GM23338 (cell line): ENCODE measurements around the gene CFAP77. TPM values are rescaled to one million over a fixed set of nuclear protein-coding genes. Genes with fewer than 3 reads are reported as not detected.

Experiments used
- ATAC-seq: fragments of 200-7000 bp; cut with Tn5 transposase; 3 replicates; pipeline ENCODE4 v1.9.1; 2020
- DNase-seq: peaks from one replicate; pipeline ENCODE4 v3.0.0-alpha.2; 2015; ENCODE audit warnings: low spot score
- H2AFZ ChIP-seq: fragments of 200-600 bp; sonication (generic); 2 replicates; pipeline ENCODE4 v1.8.0; 2016; ENCODE audit warnings: antibody characterized with exemption, mild to moderate bottlenecking, moderate library complexity
- H3F3A ChIP-seq: fragments of 200-600 bp; sonication (generic); replicated peaks from 2 replicates; pipeline ENCODE4 v1.8.0; 2017; ENCODE audit warnings: antibody characterized with exemption, mixed run types, low read depth
- H3K27ac ChIP-seq: fragments of 200-600 bp; sonication (generic); 2 replicates; pipeline ENCODE4 v1.6.1; 2016; ENCODE audit warnings: low read depth
- H3K27me3 ChIP-seq: fragments of 200-600 bp; sonication (generic); 2 replicates; pipeline ENCODE4 v1.8.0; 2016; ENCODE audit warnings: mild to moderate bottlenecking, mixed run types, moderate library complexity; ENCODE audit not compliant: insufficient read depth
- H3K36me3 ChIP-seq: fragments of 200-600 bp; sonication (generic); 2 replicates; pipeline ENCODE4 v1.8.0; 2016; ENCODE audit warnings: mild to moderate bottlenecking; ENCODE audit not compliant: insufficient read depth
- H3K4me1 ChIP-seq: fragments of 200-600 bp; sonication (generic); 2 replicates; pipeline ENCODE4 v1.8.0; 2016; ENCODE audit warnings: mild to moderate bottlenecking, moderate library complexity; ENCODE audit not compliant: insufficient read depth
- H3K4me2 ChIP-seq: fragments of 200-600 bp; sonication (generic); 2 replicates; pipeline ENCODE4 v1.7.1; 2017; ENCODE audit warnings: mixed run types
- H3K4me3 ChIP-seq: fragments of 200-600 bp; sonication (generic); 2 replicates; pipeline ENCODE4 v1.6.1; 2016; ENCODE audit warnings: mixed run types
- H3K79me2 ChIP-seq: fragments of 200-600 bp; sonication (generic); replicated peaks from 2 replicates; pipeline ENCODE4 v1.8.0; 2017; ENCODE audit warnings: mild to moderate bottlenecking; ENCODE audit not compliant: insufficient read depth
- H3K9me2 ChIP-seq: fragments of 200-600 bp; sonication (generic); 2 replicates; pipeline ENCODE4 v1.8.0; 2017; ENCODE audit not compliant: insufficient read depth
- H4K20me1 ChIP-seq: fragments of 200-600 bp; sonication (generic); replicated peaks from 2 replicates; pipeline ENCODE4 v1.8.0; 2017; ENCODE audit warnings: mild to moderate bottlenecking; ENCODE audit not compliant: insufficient read depth
- H3K27ac Mint-ChIP-seq: 2 replicates; pipeline ENCODE4 v1.8.0; 2020; ENCODE audit warnings: inconsistent platforms, mild to moderate bottlenecking, moderate library complexity, mixed read lengths
- H3K27me3 Mint-ChIP-seq: 3 replicates; pipeline ENCODE4 v1.8.0; 2022; ENCODE audit warnings: low read depth, mild to moderate bottlenecking, moderate library complexity, mixed read lengths, inconsistent platforms; ENCODE audit not compliant: insufficient read depth, poor library complexity
- H3K36me3 Mint-ChIP-seq: 3 replicates; pipeline ENCODE4 v1.8.0; 2021; ENCODE audit warnings: low read depth, mild to moderate bottlenecking, inconsistent platforms, moderate library complexity, mixed read lengths
- H3K4me1 Mint-ChIP-seq: 3 replicates; pipeline ENCODE4 v1.8.0; 2020; ENCODE audit warnings: mild to moderate bottlenecking, inconsistent platforms, mixed read lengths
- H3K4me3 Mint-ChIP-seq: 3 replicates; pipeline ENCODE4 v1.8.0; 2021; ENCODE audit warnings: moderate library complexity, mild to moderate bottlenecking, inconsistent platforms, mixed read lengths
- H3K9me3 Mint-ChIP-seq: 3 replicates; pipeline ENCODE4 v1.8.0; 2020; ENCODE audit warnings: moderate library complexity, mild to moderate bottlenecking, inconsistent platforms, mixed read lengths
- CREB1 ChIP-seq: fragments of 250-450 bp; sonication (Bioruptor Pico); IDR thresholded peaks from 2 replicates; pipeline ENCODE4 v1.5.0; 2020; ENCODE audit warnings: low read depth, mild to moderate bottlenecking, moderate library complexity
- CTCF ChIP-seq, 2 experiments: fragments of 200-600 bp in 1 of 2; sonication (generic) in 1 of 2; conservative IDR thresholded peaks; 2 replicates each; pipeline versions ENCODE4 v1.5.1 to v1.6.1; 2016 to 2017; ENCODE audit warnings: antibody characterized with exemption in 2 of 2, low read depth in 2 of 2, mild to moderate bottlenecking in 2 of 2, moderate library complexity in 1 of 2
- EZH2 ChIP-seq: fragments of 200-600 bp; sonication (generic); IDR thresholded peaks from one replicate; pipeline ENCODE4 v1.8.0; 2017; ENCODE audit warnings: antibody characterized with exemption, mild to moderate bottlenecking, low read depth; ENCODE audit not compliant: unreplicated experiment
- EZH2phosphoT487 ChIP-seq: fragments of 200-600 bp; sonication (generic); IDR thresholded peaks from one replicate; pipeline ENCODE4 v1.8.1; 2018; ENCODE audit warnings: antibody characterized with exemption; ENCODE audit not compliant: unreplicated experiment
- JUNB ChIP-seq: IDR thresholded peaks from one replicate; pipeline ENCODE4 v1.6.1; 2016; ENCODE audit warnings: antibody characterized with exemption; ENCODE audit not compliant: unreplicated experiment
- NANOG ChIP-seq: IDR thresholded peaks from 2 replicates; pipeline ENCODE4 v1.6.1; 2016; ENCODE audit warnings: antibody characterized with exemption, borderline replicate concordance
- POLR2AphosphoS5 ChIP-seq: IDR thresholded peaks from 2 replicates; pipeline ENCODE4 v1.6.1; 2016; ENCODE audit warnings: antibody characterized with exemption, low read depth
- REST ChIP-seq: IDR thresholded peaks from one replicate; pipeline ENCODE4 v1.6.1; 2018; ENCODE audit warnings: antibody characterized with exemption; ENCODE audit not compliant: unreplicated experiment
- STAT1 ChIP-seq: IDR thresholded peaks from one replicate; pipeline ENCODE4 v1.6.1; 2016; ENCODE audit warnings: antibody characterized with exemption; ENCODE audit not compliant: unreplicated experiment
- ZNF114 ChIP-seq: fragments of 250-450 bp; sonication (Bioruptor Pico); IDR thresholded peaks from 2 replicates; pipeline ENCODE4 v1.5.0; 2020; ENCODE audit warnings: mild to moderate bottlenecking, moderate library complexity
- ZNF331 ChIP-seq: fragments of 250-450 bp; sonication (Bioruptor Pico); IDR thresholded peaks from 2 replicates; pipeline ENCODE4 v1.5.0; 2020; ENCODE audit warnings: low read depth, mild to moderate bottlenecking, moderate library complexity
- polyA plus RNA-seq: library from polyadenylated mRNA; unstranded; fragments of >200 nt; fragmentation: Nextera tagmentation; extraction: Ambion mirVana; gene quantifications from 2 replicates; pipeline ENCODE4 v1.2.1, GENCODE V29; 2016
- total RNA-seq: library from RNA; depleted of rRNA; stranded (reverse); fragments of >200 nt; shearing (Covaris generic); gene quantifications from 2 replicates; pipeline ENCODE4 v1.2.3, GENCODE V29; 2014
- TF ChIP-seq, protein P1 (sequence below): fragments of 250-450 bp; sonication (Bioruptor Pico); IDR thresholded peaks from 2 replicates; pipeline ENCODE4 v1.5.0; 2020; ENCODE audit warnings: mild to moderate bottlenecking, moderate library complexity
- TF ChIP-seq, protein P2 (sequence below): IDR thresholded peaks from 2 replicates; pipeline ENCODE4 v1.6.1; 2016; ENCODE audit warnings: antibody characterized with exemption

The CFAP77 gene
- total and polyA plus RNA-seq, 2 experiments from 2014 or later, result 0.97 to 1.3 TPM

GRCh38 chr9:132548751-132549640 is 139.0 kb downstream of the CFAP77 start:
- no peaks in the 10 kb centered on the region for H3K9me3 Mint-ChIP-seq
- H3K36me3 ChIP-seq, result no peaks in the 10 kb centered on the region
- ATAC-seq, result no peak
- H3K4me3 ChIP-seq, result no peak overlapping the region
- H3F3A ChIP-seq, result no peaks in the 10 kb centered on the region
- peaks cover 21% of the 10 kb centered on the region for H3K4me1 Mint-ChIP-seq
- no peak for DNase-seq
- no peak overlapping the region for H3K27ac ChIP-seq
- no peaks in the 10 kb centered on the region for H4K20me1 ChIP-seq
- H3K27me3 ChIP-seq, result no peaks in the 10 kb centered on the region
- no peak overlapping the region for H3K27ac Mint-ChIP-seq
- no peak overlapping the region for H3K4me2 ChIP-seq
- H3K79me2 ChIP-seq, result no peaks in the 10 kb centered on the region
- TF ChIP-seq CREB1 (CRISPR knock-in tag) (no peak), CTCF (conservative IDR thresholded peaks at IDR 0.05; ENCODE audit: low read depth in 2 of 2) (no peak), EZH2phosphoT487 (no peak), ZNF331 (CRISPR knock-in tag) (no peak), EZH2 (no peak), POLR2AphosphoS5 (no peak), STAT1 (no peak), ZNF114 (no peak), NANOG (no peak), REST (no peak), JUNB (no peak)
- TF ChIP-seq, protein P1, sequence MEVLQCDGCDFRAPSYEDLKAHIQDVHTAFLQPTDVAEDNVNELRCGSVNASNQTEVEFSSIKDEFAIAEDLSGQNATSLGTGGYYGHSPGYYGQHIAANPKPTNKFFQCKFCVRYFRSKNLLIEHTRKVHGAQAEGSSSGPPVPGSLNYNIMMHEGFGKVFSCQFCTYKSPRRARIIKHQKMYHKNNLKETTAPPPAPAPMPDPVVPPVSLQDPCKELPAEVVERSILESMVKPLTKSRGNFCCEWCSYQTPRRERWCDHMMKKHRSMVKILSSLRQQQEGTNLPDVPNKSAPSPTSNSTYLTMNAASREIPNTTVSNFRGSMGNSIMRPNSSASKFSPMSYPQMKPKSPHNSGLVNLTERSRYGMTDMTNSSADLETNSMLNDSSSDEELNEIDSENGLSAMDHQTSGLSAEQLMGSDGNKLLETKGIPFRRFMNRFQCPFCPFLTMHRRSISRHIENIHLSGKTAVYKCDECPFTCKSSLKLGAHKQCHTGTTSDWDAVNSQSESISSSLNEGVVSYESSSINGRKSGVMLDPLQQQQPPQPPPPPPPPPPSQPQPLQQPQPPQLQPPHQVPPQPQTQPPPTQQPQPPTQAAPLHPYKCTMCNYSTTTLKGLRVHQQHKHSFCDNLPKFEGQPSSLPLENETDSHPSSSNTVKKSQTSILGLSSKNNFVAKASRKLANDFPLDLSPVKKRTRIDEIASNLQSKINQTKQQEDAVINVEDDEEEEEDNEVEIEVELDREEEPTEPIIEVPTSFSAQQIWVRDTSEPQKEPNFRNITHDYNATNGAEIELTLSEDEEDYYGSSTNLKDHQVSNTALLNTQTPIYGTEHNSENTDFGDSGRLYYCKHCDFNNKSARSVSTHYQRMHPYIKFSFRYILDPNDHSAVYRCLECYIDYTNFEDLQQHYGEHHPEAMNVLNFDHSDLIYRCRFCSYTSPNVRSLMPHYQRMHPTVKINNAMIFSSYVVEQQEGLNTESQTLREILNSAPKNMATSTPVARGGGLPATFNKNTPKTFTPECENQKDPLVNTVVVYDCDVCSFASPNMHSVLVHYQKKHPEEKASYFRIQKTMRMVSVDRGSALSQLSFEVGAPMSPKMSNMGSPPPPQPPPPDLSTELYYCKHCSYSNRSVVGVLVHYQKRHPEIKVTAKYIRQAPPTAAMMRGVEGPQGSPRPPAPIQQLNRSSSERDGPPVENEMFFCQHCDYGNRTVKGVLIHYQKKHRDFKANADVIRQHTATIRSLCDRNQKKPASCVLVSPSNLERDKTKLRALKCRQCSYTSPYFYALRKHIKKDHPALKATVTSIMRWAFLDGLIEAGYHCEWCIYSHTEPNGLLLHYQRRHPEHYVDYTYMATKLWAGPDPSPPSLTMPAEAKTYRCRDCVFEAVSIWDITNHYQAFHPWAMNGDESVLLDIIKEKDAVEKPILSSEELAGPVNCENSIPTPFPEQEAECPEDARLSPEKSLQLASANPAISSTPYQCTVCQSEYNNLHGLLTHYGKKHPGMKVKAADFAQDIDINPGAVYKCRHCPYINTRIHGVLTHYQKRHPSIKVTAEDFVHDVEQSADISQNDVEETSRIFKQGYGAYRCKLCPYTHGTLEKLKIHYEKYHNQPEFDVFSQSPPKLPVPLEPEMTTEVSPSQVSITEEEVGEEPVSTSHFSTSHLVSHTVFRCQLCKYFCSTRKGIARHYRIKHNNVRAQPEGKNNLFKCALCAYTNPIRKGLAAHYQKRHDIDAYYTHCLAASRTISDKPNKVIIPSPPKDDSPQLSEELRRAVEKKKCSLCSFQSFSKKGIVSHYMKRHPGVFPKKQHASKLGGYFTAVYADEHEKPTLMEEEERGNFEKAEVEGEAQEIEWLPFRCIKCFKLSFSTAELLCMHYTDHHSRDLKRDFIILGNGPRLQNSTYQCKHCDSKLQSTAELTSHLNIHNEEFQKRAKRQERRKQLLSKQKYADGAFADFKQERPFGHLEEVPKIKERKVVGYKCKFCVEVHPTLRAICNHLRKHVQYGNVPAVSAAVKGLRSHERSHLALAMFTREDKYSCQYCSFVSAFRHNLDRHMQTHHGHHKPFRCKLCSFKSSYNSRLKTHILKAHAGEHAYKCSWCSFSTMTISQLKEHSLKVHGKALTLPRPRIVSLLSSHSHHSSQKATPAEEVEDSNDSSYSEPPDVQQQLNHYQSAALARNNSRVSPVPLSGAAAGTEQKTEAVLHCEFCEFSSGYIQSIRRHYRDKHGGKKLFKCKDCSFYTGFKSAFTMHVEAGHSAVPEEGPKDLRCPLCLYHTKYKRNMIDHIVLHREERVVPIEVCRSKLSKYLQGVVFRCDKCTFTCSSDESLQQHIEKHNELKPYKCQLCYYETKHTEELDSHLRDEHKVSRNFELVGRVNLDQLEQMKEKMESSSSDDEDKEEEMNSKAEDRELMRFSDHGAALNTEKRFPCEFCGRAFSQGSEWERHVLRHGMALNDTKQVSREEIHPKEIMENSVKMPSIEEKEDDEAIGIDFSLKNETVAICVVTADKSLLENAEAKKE, result no peak
- TF ChIP-seq, protein P2, sequence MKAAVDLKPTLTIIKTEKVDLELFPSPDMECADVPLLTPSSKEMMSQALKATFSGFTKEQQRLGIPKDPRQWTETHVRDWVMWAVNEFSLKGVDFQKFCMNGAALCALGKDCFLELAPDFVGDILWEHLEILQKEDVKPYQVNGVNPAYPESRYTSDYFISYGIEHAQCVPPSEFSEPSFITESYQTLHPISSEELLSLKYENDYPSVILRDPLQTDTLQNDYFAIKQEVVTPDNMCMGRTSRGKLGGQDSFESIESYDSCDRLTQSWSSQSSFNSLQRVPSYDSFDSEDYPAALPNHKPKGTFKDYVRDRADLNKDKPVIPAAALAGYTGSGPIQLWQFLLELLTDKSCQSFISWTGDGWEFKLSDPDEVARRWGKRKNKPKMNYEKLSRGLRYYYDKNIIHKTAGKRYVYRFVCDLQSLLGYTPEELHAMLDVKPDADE, result no peak
- no peak overlapping the region for H2AFZ ChIP-seq
- no peaks in the 10 kb centered on the region; the same call in 1 of the 2 replicates for H3K4me1 ChIP-seq
- H3K27me3 Mint-ChIP-seq, result peaks cover 11% of the 10 kb centered on the region
- no peak overlapping the region for H3K4me3 Mint-ChIP-seq
- no peaks in the 10 kb centered on the region for H3K9me2 ChIP-seq
- H3K36me3 Mint-ChIP-seq, result no peaks in the 10 kb centered on the region; the same call in 2 of the 3 replicates
